ENCODE results near the gene DHX9. TPM values are rescaled to one million over a fixed set of nuclear protein-coding genes. Genes with fewer than 3 reads are reported as not detected.

Gene DHX9
- total and polyA plus RNA-seq, 9 donors, result 102 to 161 (median 129) TPM

DNA sequence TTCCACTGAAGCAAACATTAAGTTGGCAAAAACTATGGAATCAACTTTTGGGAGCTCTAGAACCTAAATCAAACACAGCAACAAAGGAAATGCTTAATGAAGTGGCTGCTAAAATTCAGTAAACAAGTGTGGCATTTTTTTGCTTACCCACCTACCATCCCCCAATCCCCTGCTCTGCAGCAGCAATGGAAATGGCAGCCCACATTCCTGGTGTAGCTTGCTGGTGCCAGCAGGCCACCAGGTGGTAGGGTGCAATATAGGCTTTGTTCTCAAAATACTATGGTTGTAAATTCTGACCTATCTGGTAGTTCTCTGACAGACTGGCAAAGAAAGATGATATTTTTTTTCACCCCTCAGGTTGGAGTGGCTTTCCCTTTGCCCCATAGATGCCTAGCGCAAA lies 71.0 kb downstream of the DHX9 start:
- no CpG with 5 or more reads among the region's 1 CpG for WGBS (ENCODE audit: insufficient coverage)
- no peak for DNase-seq
- H3K36me3 ChIP-seq (ENCODE audit: control insufficient read depth, insufficient read depth, low read length), result no peaks in the 10 kb centered on the region
- no peak overlapping the region for H3K4me3 ChIP-seq (ENCODE audit: low read length)
- H3K27ac ChIP-seq (ENCODE audit: low read length), result no peak overlapping the region
- H3K27me3 ChIP-seq (ENCODE audit: control insufficient read depth, insufficient read depth, low read length), result no peaks in the 10 kb centered on the region
- H3K9me3 ChIP-seq (replicated peaks; ENCODE audit: control insufficient read depth, low read depth, low read length), result peaks cover 5% of the 10 kb centered on the region
- H3K4me1 ChIP-seq (ENCODE audit: control insufficient read depth, insufficient read depth, low read length), result no peaks in the 10 kb centered on the region

- no peaks in the 10 kb centered on the region for H3K27me3 ChIP-seq (ENCODE audit: control insufficient read depth, insufficient read depth, low read length)
- DNase-seq, result no peak
- WGBS (ENCODE audit: insufficient coverage), result 100% methylated on average over 1 of the region's 3 CpGs
- no peaks in the 10 kb centered on the region for H3K4me1 ChIP-seq (ENCODE audit: control insufficient read depth, insufficient read depth, low read length)
- H3K4me3 ChIP-seq (ENCODE audit: low read length), result no peak overlapping the region
- H3K27ac ChIP-seq (ENCODE audit: low read length), result no peak overlapping the region
- H3K36me3 ChIP-seq (ENCODE audit: control insufficient read depth, insufficient read depth, low read length), result no peaks in the 10 kb centered on the region
- peaks cover 5% of the 10 kb centered on the region for H3K9me3 ChIP-seq (replicated peaks; ENCODE audit: control insufficient read depth, low read depth, low read length)
Observed at GRCh38 chr1:182913401-182913800, 74.3 kb downstream of the DHX9 start.

DNA sequence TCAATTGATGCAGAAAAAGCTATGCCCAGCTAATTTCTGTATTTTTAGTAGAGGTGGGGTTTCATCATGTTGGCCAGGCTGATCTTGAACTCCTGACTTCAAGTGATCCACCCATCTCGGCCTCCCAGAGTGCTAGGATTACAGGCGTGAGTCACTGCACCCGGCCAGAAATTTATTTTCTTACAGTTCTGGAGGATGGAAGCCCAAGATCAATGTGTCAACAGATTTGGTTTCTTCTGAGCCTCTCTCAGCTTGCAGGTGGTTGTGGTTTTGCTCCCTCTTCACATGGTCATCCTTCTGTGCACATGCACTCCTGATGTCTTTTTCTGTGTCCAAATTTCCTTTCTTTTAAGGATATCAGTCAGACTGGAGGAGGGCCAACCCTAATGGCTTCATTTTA lies 78.2 kb downstream of the DHX9 start:
- no peak overlapping the region for H3K27ac ChIP-seq (ENCODE audit: low read length)
- H3K36me3 ChIP-seq (ENCODE audit: control insufficient read depth, insufficient read depth, low read length), result no peaks in the 10 kb centered on the region
- peaks cover 3% of the 10 kb centered on the region for H3K9me3 ChIP-seq (replicated peaks; ENCODE audit: control insufficient read depth, low read depth, low read length)
- no peak overlapping the region for H3K4me3 ChIP-seq (ENCODE audit: low read length)
- DNase-seq, result no peak
- no peaks in the 10 kb centered on the region for H3K27me3 ChIP-seq (ENCODE audit: control insufficient read depth, insufficient read depth, low read length)
- WGBS (ENCODE audit: insufficient coverage), result 76% methylated on average over 2 of the region's 3 CpGs
- H3K4me1 ChIP-seq (ENCODE audit: control insufficient read depth, insufficient read depth, low read length), result no peaks in the 10 kb centered on the region

- Histone ChIP-seq H3K27ac (ENCODE audit: low read length) (no peak overlapping the region), H3K4me3 (ENCODE audit: low read length) (no peak overlapping the region), H3K9me3 (replicated peaks; ENCODE audit: control insufficient read depth, low read depth, low read length) (no peaks in the 10 kb centered on the region), H3K4me1 (ENCODE audit: control insufficient read depth, insufficient read depth, low read length) (no peaks in the 10 kb centered on the region), H3K36me3 (ENCODE audit: control insufficient read depth, insufficient read depth, low read length) (no peaks in the 10 kb centered on the region), H3K27me3 (ENCODE audit: control insufficient read depth, insufficient read depth, low read length) (no peaks in the 10 kb centered on the region)
- no peak for DNase-seq
- 50% methylated on average over 1 of the region's 1 CpG for WGBS (ENCODE audit: insufficient coverage)
Observed at GRCh38 chr1:182925661-182926060, 86.5 kb downstream of the DHX9 start.

- H3K4me3 ChIP-seq (ENCODE audit: low read length), result no peak overlapping the region
- WGBS (ENCODE audit: insufficient coverage), result no CpG with 5 or more reads among the region's 1 CpG
Observed at GRCh38 chr1:182927693-182928433, 88.7 kb downstream of the DHX9 start.

GRCh38 chr1:182930985-182931384 lies 91.8 kb downstream of the DHX9 start:
- WGBS (ENCODE audit: insufficient coverage), result no CpG with 5 or more reads among the region's 1 CpG

More at GRCh38 chr1:182927693-182928433, 88.7 kb downstream of the DHX9 start:
- no peaks in the 10 kb centered on the region for H3K36me3 ChIP-seq (ENCODE audit: control insufficient read depth, insufficient read depth, low read length)
- DNase-seq, result no peak
- no peaks in the 10 kb centered on the region for H3K9me3 ChIP-seq (replicated peaks; ENCODE audit: control insufficient read depth, low read depth, low read length)
- no peaks in the 10 kb centered on the region for H3K4me1 ChIP-seq (ENCODE audit: control insufficient read depth, insufficient read depth, low read length)
- no peak overlapping the region for H3K27ac ChIP-seq (ENCODE audit: low read length)
- H3K27me3 ChIP-seq (ENCODE audit: control insufficient read depth, insufficient read depth, low read length), result no peaks in the 10 kb centered on the region

DNA sequence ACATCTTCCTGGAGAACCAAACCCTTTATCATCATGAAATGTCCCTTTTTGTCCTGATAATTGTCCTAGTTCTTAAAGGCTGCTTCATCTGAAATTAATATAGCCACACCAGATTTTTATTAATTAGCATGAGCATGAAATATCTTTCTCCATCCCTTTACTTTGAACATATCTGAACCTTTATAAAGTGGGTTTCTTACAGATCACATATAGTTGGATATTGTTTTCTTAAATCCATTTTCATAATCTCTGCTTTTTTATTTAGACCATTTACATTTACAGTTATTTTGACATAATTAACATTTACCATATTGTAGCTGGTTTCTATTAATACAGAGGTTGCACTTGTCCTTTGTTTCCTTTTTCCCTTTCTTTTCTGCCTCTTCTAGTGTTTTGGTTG lies 96.6 kb downstream of the DHX9 start:
- no peak for DNase-seq

More at GRCh38 chr1:182930985-182931384, 91.8 kb downstream of the DHX9 start:
- Histone ChIP-seq H3K27me3 (ENCODE audit: control insufficient read depth, insufficient read depth, low read length) (no peaks in the 10 kb centered on the region), H3K36me3 (ENCODE audit: control insufficient read depth, insufficient read depth, low read length) (no peaks in the 10 kb centered on the region), H3K4me3 (ENCODE audit: low read length) (no peak overlapping the region), H3K4me1 (ENCODE audit: control insufficient read depth, insufficient read depth, low read length) (no peaks in the 10 kb centered on the region), H3K9me3 (replicated peaks; ENCODE audit: control insufficient read depth, low read depth, low read length) (peaks cover 2% of the 10 kb centered on the region), H3K27ac (ENCODE audit: low read length) (no peak overlapping the region)
- DNase-seq, result no peak

More for the DNA sequence above, 96.6 kb downstream of the DHX9 start:
- Histone ChIP-seq H3K27me3 (ENCODE audit: control insufficient read depth, insufficient read depth, low read length) (peaks cover under 1% of the 10 kb centered on the region), H3K4me1 (ENCODE audit: control insufficient read depth, insufficient read depth, low read length) (no peaks in the 10 kb centered on the region), H3K27ac (ENCODE audit: low read length) (no peak overlapping the region), H3K4me3 (ENCODE audit: low read length) (no peak overlapping the region), H3K9me3 (replicated peaks; ENCODE audit: control insufficient read depth, low read depth, low read length) (peaks cover 2% of the 10 kb centered on the region), H3K36me3 (ENCODE audit: control insufficient read depth, insufficient read depth, low read length) (no peaks in the 10 kb centered on the region)

Other genes starting within 250 kb of the DHX9 start
- gene RGS16, start 235.0 kb upstream of the DHX9 start, total RNA-seq, result 8.2 TPM
- gene RGS16, start 235.0 kb upstream of the DHX9 start, polyA plus RNA-seq (ENCODE audit: insufficient read depth in 1 of 8, insufficient read length in 8 of 8, low replicate concordance in 1 of 8), result 10 to 100 TPM in 2 of 8 donors, 1 to 10 TPM in 6; 5.4 to 17.4 (median 9.2) TPM
- 0.04 TPM for gene RGS8, start 154.8 kb upstream of the DHX9 start, total RNA-seq
- under 1 TPM in 7 of 8 donors, not detected in 1; 0.05 to 0.18 (median 0.11) TPM for gene RGS8, start 154.8 kb upstream of the DHX9 start, polyA plus RNA-seq (ENCODE audit: insufficient read depth in 1 of 8, insufficient read length in 8 of 8, low replicate concordance in 1 of 8)
- gene NPL, start 49.6 kb upstream of the DHX9 start, total RNA-seq, result 6.3 TPM
- 10 to 100 TPM in 1 of 8 donors, 1 to 10 TPM in 7; 4.9 to 10.8 (median 7.4) TPM for gene NPL, start 49.6 kb upstream of the DHX9 start, polyA plus RNA-seq (ENCODE audit: insufficient read depth in 1 of 8, insufficient read length in 8 of 8, low replicate concordance in 1 of 8)
- gene SHCBP1L, start 113.8 kb downstream of the DHX9 start, total RNA-seq, result 0.35 TPM
- gene SHCBP1L, start 113.8 kb downstream of the DHX9 start, polyA plus RNA-seq (ENCODE audit: insufficient read depth in 1 of 8, insufficient read length in 8 of 8, low replicate concordance in 1 of 8), result 1 to 10 TPM in 1 of 8 donors, under 1 TPM in 7; 0.37 to 1.3 (median 0.59) TPM
- 203 TPM for gene LAMC1, start 184.1 kb downstream of the DHX9 start, total RNA-seq
- 100 to 1,000 TPM; 221 to 436 (median 315) TPM for gene LAMC1, start 184.1 kb downstream of the DHX9 start, polyA plus RNA-seq (ENCODE audit: insufficient read depth in 1 of 8, insufficient read length in 8 of 8, low replicate concordance in 1 of 8)

Data from muscle of leg (tissue), 11 donors.